ENCODE results near the gene KLF5.

Gene KLF5

DNA sequence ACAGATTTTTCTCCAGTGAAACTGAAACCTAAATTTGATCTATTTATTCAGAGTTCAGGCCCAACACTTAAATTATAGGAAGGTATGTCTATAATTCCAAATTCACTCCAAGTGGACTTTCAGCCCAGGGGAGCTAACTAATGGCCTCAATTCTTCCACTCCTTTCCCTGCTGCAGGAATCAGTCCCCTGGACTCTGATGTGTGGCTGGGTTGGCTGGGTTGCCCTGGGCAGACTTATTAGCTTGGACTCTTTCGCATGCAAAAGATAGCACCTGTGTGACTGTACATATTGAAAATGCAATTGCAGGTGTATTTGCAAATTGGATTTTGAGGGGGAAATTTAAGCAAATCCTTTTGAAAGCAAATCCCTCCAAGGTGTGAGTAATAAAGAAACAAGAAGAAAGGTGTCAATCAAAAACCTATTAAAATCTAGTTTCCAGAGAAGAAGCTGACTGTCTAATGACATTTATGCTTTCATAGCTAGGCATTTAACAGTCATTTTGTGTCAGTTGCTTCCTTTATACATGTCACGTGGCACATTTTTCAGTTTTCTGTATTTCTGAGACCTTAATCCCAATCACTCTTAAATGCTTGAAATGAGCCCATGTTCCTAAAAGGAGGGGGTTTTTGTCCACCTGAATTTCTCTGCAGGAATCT, 42.7 kb downstream of the KLF5 start:
- DNase-seq (ENCODE audit: extremely low spot score), result no peak
- POLR2A ChIA-PET, result interaction anchor here (0.8 kb wide), 1 partner anchor 43 kb away, joined by 3 read pairs; the partner anchor contains the start of gene KLF5
- CTCF ChIA-PET, result interaction anchor here (0.9 kb wide), 1 partner anchor 14 kb away, joined by 3 read pairs; no protein-coding TSS in a partner anchor

DNA sequence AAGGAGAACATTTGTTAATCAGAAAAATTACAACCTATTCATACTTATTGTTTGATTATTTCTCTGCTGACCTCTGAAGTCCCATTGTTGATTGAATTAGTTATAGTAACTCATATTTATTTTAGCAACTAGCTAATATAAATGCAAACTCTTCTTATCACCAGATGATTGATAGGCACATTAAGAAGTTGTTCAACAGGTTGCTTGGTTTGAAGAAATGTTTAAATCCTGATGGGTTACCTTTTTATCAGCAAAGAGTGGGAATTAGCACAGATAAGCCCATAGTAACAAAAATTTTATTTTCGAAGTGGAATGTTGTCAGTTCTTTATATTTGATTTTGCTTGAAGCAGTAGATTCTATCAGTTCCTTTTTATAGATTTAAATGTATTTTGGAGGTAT, 44.4 kb downstream of the KLF5 start:
- POLR2A ChIA-PET, result no interaction called here
- TF ChIP-seq, protein P1, sequence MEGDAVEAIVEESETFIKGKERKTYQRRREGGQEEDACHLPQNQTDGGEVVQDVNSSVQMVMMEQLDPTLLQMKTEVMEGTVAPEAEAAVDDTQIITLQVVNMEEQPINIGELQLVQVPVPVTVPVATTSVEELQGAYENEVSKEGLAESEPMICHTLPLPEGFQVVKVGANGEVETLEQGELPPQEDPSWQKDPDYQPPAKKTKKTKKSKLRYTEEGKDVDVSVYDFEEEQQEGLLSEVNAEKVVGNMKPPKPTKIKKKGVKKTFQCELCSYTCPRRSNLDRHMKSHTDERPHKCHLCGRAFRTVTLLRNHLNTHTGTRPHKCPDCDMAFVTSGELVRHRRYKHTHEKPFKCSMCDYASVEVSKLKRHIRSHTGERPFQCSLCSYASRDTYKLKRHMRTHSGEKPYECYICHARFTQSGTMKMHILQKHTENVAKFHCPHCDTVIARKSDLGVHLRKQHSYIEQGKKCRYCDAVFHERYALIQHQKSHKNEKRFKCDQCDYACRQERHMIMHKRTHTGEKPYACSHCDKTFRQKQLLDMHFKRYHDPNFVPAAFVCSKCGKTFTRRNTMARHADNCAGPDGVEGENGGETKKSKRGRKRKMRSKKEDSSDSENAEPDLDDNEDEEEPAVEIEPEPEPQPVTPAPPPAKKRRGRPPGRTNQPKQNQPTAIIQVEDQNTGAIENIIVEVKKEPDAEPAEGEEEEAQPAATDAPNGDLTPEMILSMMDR (IDR thresholded peaks at IDR 0.05; ENCODE audit: control extremely low read depth, extremely low read depth, low read depth, missing control alignments), result no peak
- no peak for DNase-seq (ENCODE audit: extremely low spot score)
- CTCF ChIA-PET, result no interaction called here

More for the DNA sequence above, 42.7 kb downstream of the KLF5 start:
- TF ChIP-seq, protein P1 (IDR thresholded peaks at IDR 0.05; ENCODE audit: control extremely low read depth, extremely low read depth, low read depth, missing control alignments), result no peak

DNA sequence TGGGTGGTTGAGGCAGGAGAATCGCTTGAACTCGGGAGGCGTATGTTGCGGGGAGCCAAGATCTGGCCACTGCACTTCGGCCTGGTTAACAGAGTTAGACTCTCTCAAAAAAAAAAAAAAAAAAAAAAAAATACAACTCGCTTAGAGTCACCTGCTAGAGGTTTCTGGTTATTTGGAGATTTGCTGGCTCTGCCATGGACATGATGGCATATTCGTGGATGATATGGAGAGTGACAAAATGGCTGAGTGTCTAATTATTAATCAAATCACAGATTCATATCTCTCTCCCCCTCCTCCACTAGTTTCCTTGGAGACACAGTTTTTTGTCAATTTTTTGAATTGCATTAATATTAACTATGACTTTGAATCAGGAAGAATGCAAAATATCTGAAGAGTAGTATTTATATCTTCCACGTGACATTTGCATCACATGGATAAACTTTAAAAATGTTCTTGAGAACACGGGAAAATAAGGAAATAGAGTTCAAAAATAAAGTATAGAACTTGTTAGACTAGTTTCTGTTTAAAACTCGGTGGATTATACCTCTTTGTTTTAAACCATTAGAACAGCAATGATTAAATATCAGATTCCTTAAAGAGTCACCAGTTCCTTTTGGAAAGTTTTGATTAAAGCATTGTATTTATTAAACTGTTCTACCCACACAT, 47.8 kb downstream of the KLF5 start:
- TF ChIP-seq, protein P1 (IDR thresholded peaks at IDR 0.05; ENCODE audit: control extremely low read depth, extremely low read depth, low read depth, missing control alignments), result no peak
- ChIA-PET CTCF (no interaction called here), POLR2A (no interaction called here)
- no peak for DNase-seq (ENCODE audit: extremely low spot score)

DNA sequence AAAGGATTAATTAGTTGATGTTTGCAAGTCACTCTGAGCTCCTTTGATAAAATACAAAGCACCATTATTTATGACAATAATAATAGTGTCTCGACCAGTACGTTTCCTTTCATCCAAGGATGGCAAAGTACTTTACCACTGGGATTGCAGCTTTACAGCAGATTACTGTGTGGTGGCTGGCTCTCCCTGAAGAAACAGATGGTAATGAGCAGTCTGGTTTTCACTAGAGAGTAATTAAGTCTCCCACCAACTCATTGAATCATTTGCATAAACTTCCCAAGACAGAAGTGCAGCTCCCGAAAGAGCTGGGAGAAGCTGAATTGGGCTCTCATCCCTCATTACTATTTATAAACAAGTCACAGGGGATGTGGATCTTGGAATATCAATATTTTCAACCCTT, 48.7 kb downstream of the KLF5 start:
- CTCF ChIA-PET, result no interaction called here
- TF ChIP-seq, protein P1 (IDR thresholded peaks at IDR 0.05; ENCODE audit: control extremely low read depth, extremely low read depth, low read depth, missing control alignments), result no peak
- POLR2A ChIA-PET, result no interaction called here
- DNase-seq (ENCODE audit: extremely low spot score), result no peak

DNA sequence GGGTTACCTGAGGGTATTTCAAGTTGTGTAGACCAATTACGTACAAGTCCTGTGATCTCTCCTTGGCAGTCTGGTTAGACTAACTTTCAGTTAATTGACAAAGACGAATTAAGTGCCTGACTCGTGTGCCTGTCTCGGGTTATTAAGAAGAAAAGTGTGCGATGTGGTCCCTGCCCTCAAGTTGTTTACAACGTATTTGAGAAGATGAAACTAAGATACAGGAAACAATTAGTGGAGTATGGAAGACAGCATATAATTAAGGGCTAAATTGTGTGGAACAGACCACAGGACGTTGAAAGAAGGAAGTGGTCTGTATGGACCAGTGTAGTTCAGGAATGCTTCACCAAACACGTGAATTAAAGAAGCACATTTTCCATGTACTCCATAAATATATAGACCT, 49.2 kb downstream of the KLF5 start:
- no peak for DNase-seq (ENCODE audit: extremely low spot score)
- ChIA-PET POLR2A (no interaction called here), CTCF (no interaction called here)
- TF ChIP-seq, protein P1 (IDR thresholded peaks at IDR 0.05; ENCODE audit: control extremely low read depth, extremely low read depth, low read depth, missing control alignments), result no peak

DNA sequence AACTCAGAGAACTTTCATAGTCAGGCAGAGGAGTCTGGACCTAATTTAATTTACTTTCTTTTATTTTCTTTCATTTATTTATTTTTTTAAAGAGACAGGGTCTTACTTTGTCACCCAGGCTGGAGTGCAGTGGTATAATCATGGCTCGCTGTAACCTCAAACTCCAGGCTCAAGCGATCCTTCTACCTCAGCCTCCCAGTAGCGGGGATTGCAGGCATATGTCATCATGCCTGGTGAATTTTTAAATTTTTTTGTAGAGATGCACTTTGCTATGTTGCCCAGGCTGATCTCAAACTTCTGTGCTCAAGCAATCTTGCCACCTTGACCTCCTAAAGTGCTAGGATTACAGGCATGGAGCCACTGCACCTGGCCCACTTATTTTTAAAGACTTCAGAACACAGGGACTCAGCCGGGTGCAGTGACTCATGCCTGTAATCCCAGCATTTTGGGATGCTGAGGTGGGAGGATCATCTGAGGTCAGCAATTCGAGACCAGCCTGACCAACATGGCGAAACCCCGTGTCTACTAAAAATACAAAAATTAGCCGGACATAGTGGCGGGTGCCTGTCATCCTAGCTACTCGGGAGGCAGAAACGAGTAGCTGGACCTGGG, 50.6 kb downstream of the KLF5 start:
- DNase-seq (ENCODE audit: extremely low spot score), result no peak
- TF ChIP-seq, protein P1 (IDR thresholded peaks at IDR 0.05; ENCODE audit: control extremely low read depth, extremely low read depth, low read depth, missing control alignments), result no peak
- POLR2A ChIA-PET, result no interaction called here
- CTCF ChIA-PET, result no interaction called here

Data from GM10248 (cell line).